Measurements from ENCODE around the gene PRICKLE4. TPM values are rescaled to one million over a fixed set of nuclear protein-coding genes. Genes with fewer than 3 reads are reported as not detected.

PRICKLE4 gene
- total and polyA plus RNA-seq, 2 of the 13 experiments (the other 11 are each of a cell fraction or from before 2014, with no cell fraction given) = 0.92 to 1.2 TPM

DNA sequence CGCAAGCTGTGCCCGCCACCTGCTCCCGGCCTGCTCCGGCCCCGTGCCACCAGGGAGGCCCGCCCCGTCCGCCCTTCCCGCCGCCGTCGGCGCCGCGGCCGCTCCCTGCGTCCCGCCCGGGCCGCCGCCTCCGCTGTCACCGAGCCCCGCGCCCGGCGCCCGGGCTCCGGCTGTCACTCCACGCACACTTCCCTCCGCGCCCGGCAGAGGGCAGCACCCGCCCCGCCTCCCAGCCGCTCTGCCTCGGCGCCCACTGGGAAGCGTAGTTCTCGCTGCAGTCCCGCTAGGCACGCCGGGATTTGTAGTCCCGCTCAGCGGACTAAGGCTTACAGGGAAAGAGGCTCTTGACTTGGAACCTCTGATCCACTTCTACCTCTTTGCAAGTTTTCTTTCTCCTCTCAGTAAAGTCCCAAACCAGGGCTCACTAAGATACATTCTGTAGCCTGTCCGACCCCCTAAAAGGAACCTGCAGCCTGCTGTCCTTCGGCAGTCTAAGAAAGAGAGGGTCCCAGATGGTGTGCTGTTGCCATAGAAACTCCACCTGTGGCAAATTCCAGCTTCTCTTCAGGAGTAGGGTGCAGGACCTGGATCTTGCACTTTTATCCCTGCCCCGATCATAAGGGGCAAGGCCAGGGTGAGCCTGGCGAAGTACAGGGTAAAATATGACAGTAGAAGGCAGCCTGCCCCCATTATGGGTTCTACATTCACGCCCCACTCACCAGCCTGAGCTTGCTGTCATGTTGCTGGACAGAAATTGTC lies 45.0 kb upstream of the PRICKLE4 start, which contains the start of gene TFEB (continued):
- TF ChIP-seq, protein P1, sequence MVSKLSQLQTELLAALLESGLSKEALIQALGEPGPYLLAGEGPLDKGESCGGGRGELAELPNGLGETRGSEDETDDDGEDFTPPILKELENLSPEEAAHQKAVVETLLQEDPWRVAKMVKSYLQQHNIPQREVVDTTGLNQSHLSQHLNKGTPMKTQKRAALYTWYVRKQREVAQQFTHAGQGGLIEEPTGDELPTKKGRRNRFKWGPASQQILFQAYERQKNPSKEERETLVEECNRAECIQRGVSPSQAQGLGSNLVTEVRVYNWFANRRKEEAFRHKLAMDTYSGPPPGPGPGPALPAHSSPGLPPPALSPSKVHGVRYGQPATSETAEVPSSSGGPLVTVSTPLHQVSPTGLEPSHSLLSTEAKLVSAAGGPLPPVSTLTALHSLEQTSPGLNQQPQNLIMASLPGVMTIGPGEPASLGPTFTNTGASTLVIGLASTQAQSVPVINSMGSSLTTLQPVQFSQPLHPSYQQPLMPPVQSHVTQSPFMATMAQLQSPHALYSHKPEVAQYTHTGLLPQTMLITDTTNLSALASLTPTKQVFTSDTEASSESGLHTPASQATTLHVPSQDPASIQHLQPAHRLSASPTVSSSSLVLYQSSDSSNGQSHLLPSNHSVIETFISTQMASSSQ (IDR thresholded peaks at IDR 0.05; ENCODE audit: low read depth) = peak; percentile 27; the same call in 1 of the 2 replicates
- TF ChIP-seq, protein P1 (CRISPR knock-in tag; IDR thresholded peaks at IDR 0.05; ENCODE audit: borderline replicate concordance) = peak; percentile 71; the same call in 1 of the 2 replicates
- TF ChIP-seq MTA1 (CRISPR knock-in tag; IDR thresholded peaks at IDR 0.05; ENCODE audit: borderline replicate concordance) = no peak
- peak; percentile 73 for TF ChIP-seq RBM22 (optimal IDR thresholded peaks at IDR 0.05; ENCODE audit: low read length)
- TF ChIP-seq ESRRA (CRISPR knock-in tag; IDR thresholded peaks at IDR 0.05; ENCODE audit: low read depth) = peak; percentile 75; the same call in 1 of the 2 replicates
- TF ChIP-seq, protein P2, sequence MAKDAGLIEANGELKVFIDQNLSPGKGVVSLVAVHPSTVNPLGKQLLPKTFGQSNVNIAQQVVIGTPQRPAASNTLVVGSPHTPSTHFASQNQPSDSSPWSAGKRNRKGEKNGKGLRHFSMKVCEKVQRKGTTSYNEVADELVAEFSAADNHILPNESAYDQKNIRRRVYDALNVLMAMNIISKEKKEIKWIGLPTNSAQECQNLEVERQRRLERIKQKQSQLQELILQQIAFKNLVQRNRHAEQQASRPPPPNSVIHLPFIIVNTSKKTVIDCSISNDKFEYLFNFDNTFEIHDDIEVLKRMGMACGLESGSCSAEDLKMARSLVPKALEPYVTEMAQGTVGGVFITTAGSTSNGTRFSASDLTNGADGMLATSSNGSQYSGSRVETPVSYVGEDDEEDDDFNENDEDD (CRISPR knock-in tag; IDR thresholded peaks at IDR 0.05; ENCODE audit: borderline replicate concordance) = peak; percentile 67
- peak; percentile 54; the same call in 1 of the 2 replicates for TF ChIP-seq ZNF768 (CRISPR knock-in tag; IDR thresholded peaks at IDR 0.05)
- TF ChIP-seq ZIK1 (CRISPR knock-in tag; IDR thresholded peaks at IDR 0.05; ENCODE audit: borderline replicate concordance, low read depth) = no peak
- TF ChIP-seq, protein P3, sequence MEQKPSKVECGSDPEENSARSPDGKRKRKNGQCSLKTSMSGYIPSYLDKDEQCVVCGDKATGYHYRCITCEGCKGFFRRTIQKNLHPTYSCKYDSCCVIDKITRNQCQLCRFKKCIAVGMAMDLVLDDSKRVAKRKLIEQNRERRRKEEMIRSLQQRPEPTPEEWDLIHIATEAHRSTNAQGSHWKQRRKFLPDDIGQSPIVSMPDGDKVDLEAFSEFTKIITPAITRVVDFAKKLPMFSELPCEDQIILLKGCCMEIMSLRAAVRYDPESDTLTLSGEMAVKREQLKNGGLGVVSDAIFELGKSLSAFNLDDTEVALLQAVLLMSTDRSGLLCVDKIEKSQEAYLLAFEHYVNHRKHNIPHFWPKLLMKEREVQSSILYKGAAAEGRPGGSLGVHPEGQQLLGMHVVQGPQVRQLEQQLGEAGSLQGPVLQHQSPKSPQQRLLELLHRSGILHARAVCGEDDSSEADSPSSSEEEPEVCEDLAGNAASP (CRISPR knock-in tag; IDR thresholded peaks at IDR 0.05; ENCODE audit: borderline replicate concordance) = 0 out of 2 replicates have a peak, but pooled peaks have one; percentile 75
- peak; percentile 86 for TF ChIP-seq YY1 (IDR thresholded peaks at IDR 0.05; ENCODE audit: insufficient read depth, insufficient replicate concordance, low read depth, low read length)
- peak; percentile 50; the same call in 1 of the 2 replicates for TF ChIP-seq NR2F2 (IDR thresholded peaks at IDR 0.05; ENCODE audit: borderline replicate concordance, low read depth)
- peak; percentile 92 for TF ChIP-seq HOXA3 (CRISPR knock-in tag; IDR thresholded peaks at IDR 0.05)
- peak; percentile 47; the same call in 1 of the 2 replicates for TF ChIP-seq MAZ (IDR thresholded peaks at IDR 0.05; ENCODE audit: borderline replicate concordance, low read depth, low read length)
- peak; percentile 72; the same call in 1 of the 2 replicates for TF ChIP-seq MAZ (CRISPR knock-in tag; IDR thresholded peaks at IDR 0.05; ENCODE audit: low read depth)
- peak; percentile 82; the same call in 1 of the 2 replicates for TF ChIP-seq MEIS1 (CRISPR knock-in tag; IDR thresholded peaks at IDR 0.05; ENCODE audit: borderline replicate concordance)
- no peak for TF ChIP-seq REXO4 (CRISPR knock-in tag; IDR thresholded peaks at IDR 0.05; ENCODE audit: borderline replicate concordance)
- 0 out of 2 replicates have a peak, but pooled peaks have one; percentile 55 for TF ChIP-seq ZNF567 (CRISPR knock-in tag; IDR thresholded peaks at IDR 0.05; ENCODE audit: borderline replicate concordance)
- TF ChIP-seq, protein P4, sequence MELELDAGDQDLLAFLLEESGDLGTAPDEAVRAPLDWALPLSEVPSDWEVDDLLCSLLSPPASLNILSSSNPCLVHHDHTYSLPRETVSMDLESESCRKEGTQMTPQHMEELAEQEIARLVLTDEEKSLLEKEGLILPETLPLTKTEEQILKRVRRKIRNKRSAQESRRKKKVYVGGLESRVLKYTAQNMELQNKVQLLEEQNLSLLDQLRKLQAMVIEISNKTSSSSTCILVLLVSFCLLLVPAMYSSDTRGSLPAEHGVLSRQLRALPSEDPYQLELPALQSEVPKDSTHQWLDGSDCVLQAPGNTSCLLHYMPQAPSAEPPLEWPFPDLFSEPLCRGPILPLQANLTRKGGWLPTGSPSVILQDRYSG (CRISPR knock-in tag; IDR thresholded peaks at IDR 0.05) = no peak
- TF ChIP-seq SUZ12 (IDR thresholded peaks at IDR 0.05; ENCODE audit: low read depth, low read length) = peak; percentile 97

Data from HepG2 (cell line).